Measurements from ENCODE around the gene CHST12. TPM values are rescaled to one million over a fixed set of nuclear protein-coding genes. Genes with fewer than 3 reads are reported as not detected.

The CHST12 gene
- total RNA-seq, 1 experiment from 2014 or later = 19.3 TPM

DNA sequence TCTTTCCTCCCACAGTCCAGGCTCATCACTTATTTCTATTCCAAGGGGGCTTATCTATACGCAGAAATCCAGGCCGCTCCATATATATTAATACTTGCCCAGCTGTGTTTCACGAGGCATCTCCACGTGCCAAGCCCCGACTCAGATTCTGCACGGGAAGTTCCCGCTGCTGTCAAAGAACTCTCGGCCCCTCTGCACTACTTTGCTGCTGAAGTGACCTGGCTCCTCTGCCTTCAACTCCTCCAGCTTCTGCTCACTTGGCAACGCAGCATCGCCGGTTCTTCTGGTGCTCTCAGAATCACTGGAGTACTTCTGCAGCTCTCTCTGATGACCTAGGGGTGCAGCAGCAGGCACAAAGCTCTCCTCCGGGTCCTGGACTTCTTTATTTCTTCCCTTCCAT lies 9.7 kb upstream of the CHST12 start:
- H4K5ac ChIP-seq (ENCODE audit: insufficient read length, low read depth, low read length) = no peak overlapping the region
- H3K4me2 ChIP-seq (ENCODE audit: insufficient read depth, insufficient read length, low read length) = no peak overlapping the region
- no CpG with 5 or more reads among the region's 12 CpGs for WGBS (ENCODE audit: extremely low coverage, insufficient read length, low lambda C conversion rate)
- H3K18ac ChIP-seq (ENCODE audit: insufficient read length, low read depth, low read length) = no peak overlapping the region
- H3K4me1 ChIP-seq (ENCODE audit: insufficient read depth, low read length) = no peaks in the 10 kb centered on the region
- Mint-ChIP-seq H3K4me1 (peaks cover 16 to 19% of the 10 kb centered on the region in 2 experiments), H3K9me3 (no peaks in the 10 kb centered on the region; a peak in 1 of 5 replicates), H3K4me3 (no peak overlapping the region), H3K27me3 (ENCODE audit: low read depth) (peaks cover 6% of the 10 kb centered on the region; the same call in 1 of the 2 replicates), H3K36me3 (ENCODE audit: insufficient read depth in 1 of 3, low read depth in 3 of 3) (no peaks in the 10 kb centered on the region), H3K27ac (peak overlapping the region in 1 of 3 experiments; percentile 15; a peak in 3 of 7 replicates)
- H3K27ac ChIP-seq (ENCODE audit: insufficient read length, low read depth, low read length) = no peak overlapping the region
- no peaks in the 10 kb centered on the region for H4K20me1 ChIP-seq (ENCODE audit: control insufficient read depth, insufficient read depth, insufficient read length)
- no peak overlapping the region for H3T11ph ChIP-seq (ENCODE audit: low read length)
- no peaks in the 10 kb centered on the region for H3K79me2 ChIP-seq (ENCODE audit: insufficient read depth, low read length)
- no peak overlapping the region for H3K23ac ChIP-seq (ENCODE audit: insufficient read length, low read depth, low read length)
- H3K23me2 ChIP-seq (ENCODE audit: insufficient read length, low read depth, low read length, poor library complexity, severe bottlenecking) = no peaks in the 10 kb centered on the region
- H4K91ac ChIP-seq (ENCODE audit: insufficient read length, low read depth, low read length) = no peak overlapping the region
- no peak overlapping the region for H4K8ac ChIP-seq (replicated peaks; ENCODE audit: insufficient read length, low read depth, low read length)
- no peak overlapping the region for H2BK120ac ChIP-seq (ENCODE audit: low read depth, low read length, poor library complexity, severe bottlenecking)
- no peak overlapping the region for H2AK5ac ChIP-seq (ENCODE audit: insufficient read length, low read length)
- H3K27me3 ChIP-seq (ENCODE audit: insufficient read depth, low read length) = no peaks in the 10 kb centered on the region
- no peak overlapping the region for H2BK15ac ChIP-seq (ENCODE audit: low read depth, low read length)
- no peak overlapping the region for H2AFZ ChIP-seq (ENCODE audit: low read length)
- no peak overlapping the region for H2BK20ac ChIP-seq (ENCODE audit: low read depth, low read length, poor library complexity, severe bottlenecking)
- H2BK12ac ChIP-seq (ENCODE audit: insufficient read length, low read depth, low read length) = no peak overlapping the region
- TF ChIP-seq, protein P1, sequence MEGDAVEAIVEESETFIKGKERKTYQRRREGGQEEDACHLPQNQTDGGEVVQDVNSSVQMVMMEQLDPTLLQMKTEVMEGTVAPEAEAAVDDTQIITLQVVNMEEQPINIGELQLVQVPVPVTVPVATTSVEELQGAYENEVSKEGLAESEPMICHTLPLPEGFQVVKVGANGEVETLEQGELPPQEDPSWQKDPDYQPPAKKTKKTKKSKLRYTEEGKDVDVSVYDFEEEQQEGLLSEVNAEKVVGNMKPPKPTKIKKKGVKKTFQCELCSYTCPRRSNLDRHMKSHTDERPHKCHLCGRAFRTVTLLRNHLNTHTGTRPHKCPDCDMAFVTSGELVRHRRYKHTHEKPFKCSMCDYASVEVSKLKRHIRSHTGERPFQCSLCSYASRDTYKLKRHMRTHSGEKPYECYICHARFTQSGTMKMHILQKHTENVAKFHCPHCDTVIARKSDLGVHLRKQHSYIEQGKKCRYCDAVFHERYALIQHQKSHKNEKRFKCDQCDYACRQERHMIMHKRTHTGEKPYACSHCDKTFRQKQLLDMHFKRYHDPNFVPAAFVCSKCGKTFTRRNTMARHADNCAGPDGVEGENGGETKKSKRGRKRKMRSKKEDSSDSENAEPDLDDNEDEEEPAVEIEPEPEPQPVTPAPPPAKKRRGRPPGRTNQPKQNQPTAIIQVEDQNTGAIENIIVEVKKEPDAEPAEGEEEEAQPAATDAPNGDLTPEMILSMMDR (conservative IDR thresholded peaks at IDR 0.05) = no peak
- DNase-seq = no peak
- no peak overlapping the region for H3K9ac ChIP-seq (ENCODE audit: extremely low read depth, insufficient read length, low read length)
- no peaks in the 10 kb centered on the region for H3K79me1 ChIP-seq (ENCODE audit: insufficient read depth, low read depth, low read length, poor library complexity, severe bottlenecking)
- H3K4ac ChIP-seq (ENCODE audit: low read depth, low read length) = no peak overlapping the region
- H3K14ac ChIP-seq (ENCODE audit: insufficient read depth, low read length) = no peak overlapping the region
- no peak overlapping the region for H2BK5ac ChIP-seq (ENCODE audit: insufficient read length, low read length)
- H3K9me3 ChIP-seq (ENCODE audit: control insufficient read depth, low read depth, low read length) = no peaks in the 10 kb centered on the region
- H3K56ac ChIP-seq (ENCODE audit: insufficient read length, low read depth, low read length) = no peak overlapping the region

Measured in H9 (cell line).